HepG2 (cell line): ENCODE results near the gene GRIN2D. TPM values are rescaled to one million over a fixed set of nuclear protein-coding genes. Genes with fewer than 3 reads are reported as not detected.

ENCODE experiments used
- ARHGAP35 ChIP-seq: sonication (generic); formaldehyde crosslinking; IDR thresholded peaks from 2 replicates; pipeline ENCODE4 v1.9.0; 2022; ENCODE audit warnings: mild to moderate bottlenecking, inconsistent platforms, moderate library complexity, missing genetic modification reagents, borderline replicate concordance
- BATF2 ChIP-seq: sonication (generic); formaldehyde crosslinking; IDR thresholded peaks from 2 replicates; pipeline ENCODE4 v1.8.0; 2022; ENCODE audit warnings: mild to moderate bottlenecking, missing genetic modification reagents, moderate library complexity
- CC2D1A ChIP-seq: sonication (generic); formaldehyde crosslinking; IDR thresholded peaks from 2 replicates; pipeline ENCODE4 v1.8.1; 2023; ENCODE audit warnings: mild to moderate bottlenecking, missing genetic modification reagents
- DMTF1 ChIP-seq: sonication (generic); formaldehyde crosslinking; IDR thresholded peaks from 2 replicates; pipeline ENCODE4 v1.4.0; 2020; ENCODE audit warnings: mild to moderate bottlenecking, missing genetic modification reagents
- LRRFIP1 ChIP-seq: sonication (generic); formaldehyde crosslinking; conservative IDR thresholded peaks from 2 replicates; pipeline ENCODE4 v1.4.0; 2020; ENCODE audit warnings: missing genetic modification reagents
- MIXL1 ChIP-seq: IDR thresholded peaks from 2 replicates; pipeline ENCODE4 v1.6.1; 2016
- MTF2 ChIP-seq: sonication (generic); formaldehyde crosslinking; IDR thresholded peaks from 2 replicates; pipeline ENCODE4 v1.5.0; 2020; ENCODE audit warnings: missing genetic modification reagents, borderline replicate concordance
- SIX1 ChIP-seq: sonication (generic); formaldehyde crosslinking; IDR thresholded peaks from 2 replicates; pipeline ENCODE4 v1.4.0; 2020; ENCODE audit warnings: missing genetic modification reagents, borderline replicate concordance
- TARDBP ChIP-seq: sonication (generic); formaldehyde crosslinking; IDR thresholded peaks from 2 replicates; pipeline ENCODE4 v1.8.0; 2022; ENCODE audit warnings: mild to moderate bottlenecking, missing genetic modification reagents
- THYN1 ChIP-seq: sonication (generic); formaldehyde crosslinking; IDR thresholded peaks from 2 replicates; pipeline ENCODE4 v1.8.1; 2023; ENCODE audit warnings: low read depth, mild to moderate bottlenecking, moderate library complexity, missing genetic modification reagents, borderline replicate concordance
- UBTF ChIP-seq: sonication (generic); formaldehyde crosslinking; IDR thresholded peaks from 2 replicates; pipeline ENCODE4 v1.4.0; 2020; ENCODE audit warnings: mild to moderate bottlenecking, missing genetic modification reagents
- ZBTB7A ChIP-seq: sonication (generic); formaldehyde crosslinking; IDR thresholded peaks from 2 replicates; pipeline ENCODE4 v1.8.0; 2022; ENCODE audit warnings: mild to moderate bottlenecking, missing genetic modification reagents
- ZGPAT ChIP-seq: IDR thresholded peaks from 2 replicates; pipeline ENCODE4 v1.6.1; 2016; ENCODE audit warnings: mild to moderate bottlenecking
- ZNF253 ChIP-seq: sonication (generic); formaldehyde crosslinking; IDR thresholded peaks from 2 replicates; pipeline ENCODE4 v1.8.0; 2022; ENCODE audit warnings: mild to moderate bottlenecking, missing genetic modification reagents, borderline replicate concordance
- ZNF770 ChIP-seq: sonication (generic); formaldehyde crosslinking; IDR thresholded peaks from 2 replicates; pipeline ENCODE4 v1.5.0; 2020; ENCODE audit warnings: mild to moderate bottlenecking, missing genetic modification reagents
- ZSCAN22 ChIP-seq: sonication (generic); formaldehyde crosslinking; IDR thresholded peaks from 2 replicates; pipeline ENCODE4 v1.4.0; 2020; ENCODE audit warnings: mild to moderate bottlenecking, missing genetic modification reagents
- polyA plus RNA-seq, 8 experiments: library from polyadenylated mRNA; depleted of rRNA in 3 of 8; stranded (reverse) in 7 of 8; unstranded in 1 of 8; fragments of >200 nt; fragmentation: Illumina TruSeq in 4 of 8; extraction: Trizol in 4 of 8; gene quantifications; 2 replicates each; pipeline versions ENCODE4 v1.2.1 to v1.2.3, GENCODE V29; 2011 to 2016; ENCODE audit warnings: low read depth in 4 of 8, missing spikeins in 1 of 8, mixed read lengths in 1 of 8; ENCODE audit not compliant: insufficient read depth in 1 of 8
- total RNA-seq, 5 experiments: library from RNA; depleted of rRNA; stranded (reverse); fragments of >200 nt; fragmentation: Illumina TruSeq; extraction: Trizol; gene quantifications; 2 replicates each; pipeline ENCODE4 v1.2.3, GENCODE V29; 2016; ENCODE audit warnings: low read depth in 1 of 5

GRIN2D gene
- total and polyA plus RNA-seq, 2 of the 13 experiments (the other 11 are each of a cell fraction or from before 2014, with no cell fraction given) = 0.02 to 0.13 TPM

- no peak for TF ChIP-seq LRRFIP1
- TF ChIP-seq MIXL1 (CRISPR knock-in tag) = no peak
- TF ChIP-seq MTF2 (CRISPR knock-in tag) = peak; percentile 29; the same call in 1 of the 2 replicates
- peak; percentile 53; the same call in 1 of the 2 replicates for TF ChIP-seq BATF2
- 0 out of 2 replicates have a peak, but pooled peaks have one; percentile 20 for TF ChIP-seq ARHGAP35
- no peak for TF ChIP-seq DMTF1 (CRISPR knock-in tag)
- no peak for TF ChIP-seq THYN1 (CRISPR knock-in tag)
- TF ChIP-seq CC2D1A (CRISPR knock-in tag) = no peak
- no peak for TF ChIP-seq SIX1 (CRISPR knock-in tag)
- TF ChIP-seq ZNF253 (CRISPR knock-in tag) = no peak
- 0 out of 2 replicates have a peak, but pooled peaks have one; percentile 19 for TF ChIP-seq ZSCAN22 (CRISPR knock-in tag)
- TF ChIP-seq ZGPAT (CRISPR knock-in tag) = peak; percentile 33; the same call in 1 of the 2 replicates
- peak; percentile 69 for TF ChIP-seq UBTF
- 0 out of 2 replicates have a peak, but pooled peaks have one; percentile 27 for TF ChIP-seq ZNF770 (CRISPR knock-in tag)
- peak; percentile 29; the same call in 1 of the 2 replicates for TF ChIP-seq ZBTB7A (CRISPR knock-in tag)
- 0 out of 2 replicates have a peak, but pooled peaks have one; percentile 16 for TF ChIP-seq TARDBP
These were observed at the start of gene GRIN2D (continued) for GRCh38 chr19:48393559-48394330.
